ENCODE data around the gene ARHGEF2.

Gene ARHGEF2

DNA sequence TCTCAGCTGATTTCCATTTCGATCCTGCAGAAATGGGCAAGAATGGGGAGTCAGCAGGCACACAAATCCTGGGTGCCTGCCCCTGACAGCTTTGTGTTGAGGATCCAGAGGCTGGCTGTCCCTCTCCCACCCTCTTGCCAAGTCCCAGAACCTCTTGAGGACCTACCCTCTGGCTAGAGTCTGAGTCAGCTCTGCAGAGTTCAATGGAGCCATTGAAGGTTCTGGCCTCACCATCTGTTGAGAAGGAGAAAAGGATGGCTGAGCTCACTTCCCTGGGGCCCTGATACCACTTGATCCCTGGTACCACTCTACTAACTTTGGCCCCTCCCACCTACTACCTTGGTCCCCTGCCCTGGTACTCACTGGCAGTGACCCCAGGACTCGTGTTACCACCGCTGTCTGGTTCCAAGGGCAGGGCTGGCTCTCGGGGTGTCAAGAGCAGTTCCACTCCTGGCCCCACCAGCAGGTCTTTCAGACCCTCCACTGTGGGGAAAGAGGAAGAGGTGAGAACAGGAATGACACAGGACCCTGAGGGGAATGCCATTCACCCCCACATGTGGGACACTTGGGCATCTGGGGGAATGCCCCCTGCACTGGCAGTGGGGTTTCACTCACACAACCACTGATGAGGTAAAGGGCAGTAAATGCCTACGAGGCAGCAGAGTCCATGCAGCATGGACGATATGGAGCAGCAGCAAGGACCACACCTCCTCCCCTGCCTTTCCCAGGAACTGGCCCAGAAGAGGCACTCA is 26.4 kb downstream of the ARHGEF2 start:
- in situ Hi-C loops (cut with MboI; ENCODE audit: low sequenced_read_pairs): no loop called here
- Histone ChIP-seq H3K4me3 (no peak overlapping the region), H3K9me3 (no peaks in the 10 kb centered on the region), H3K36me3 (replicated peaks) (peaks cover 71% of the 10 kb centered on the region), H3K4me1 (no peaks in the 10 kb centered on the region), H3K27me3 (ENCODE audit: low read depth) (no peaks in the 10 kb centered on the region)
- DNase-seq (ENCODE audit: low spot score in 2 of 2): no peak

DNA sequence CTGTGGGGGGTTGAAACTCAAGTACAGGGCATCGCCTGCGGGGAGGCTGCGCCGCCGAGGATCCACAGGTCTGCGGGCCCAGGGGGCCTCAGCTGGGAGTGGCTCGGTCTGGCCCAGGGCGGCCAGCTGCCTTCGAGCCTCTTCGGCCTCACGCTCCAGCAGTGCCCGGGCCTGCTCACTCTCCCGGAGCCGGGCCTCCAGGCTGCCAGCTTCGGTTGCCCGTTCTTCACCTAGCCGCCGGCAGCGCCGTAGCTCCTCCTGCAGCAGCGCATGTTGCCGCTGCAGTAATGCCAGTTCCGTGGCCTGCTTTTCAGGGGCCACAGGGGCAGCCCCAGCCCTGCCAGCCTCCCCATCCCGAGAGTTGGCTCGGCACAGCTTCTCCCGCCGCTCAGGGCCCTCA is 27.5 kb downstream of the ARHGEF2 start:
- in situ Hi-C loops (cut with MboI; ENCODE audit: low sequenced_read_pairs): no loop called here
- H3K4me3 ChIP-seq: no peak overlapping the region
- H3K36me3 ChIP-seq (replicated peaks): peaks cover 71% of the 10 kb centered on the region
- no peaks in the 10 kb centered on the region for H3K27me3 ChIP-seq (ENCODE audit: low read depth)
- no peaks in the 10 kb centered on the region for H3K4me1 ChIP-seq
- no peaks in the 10 kb centered on the region for H3K9me3 ChIP-seq
- DNase-seq (ENCODE audit: low spot score in 2 of 2): no peak

DNA sequence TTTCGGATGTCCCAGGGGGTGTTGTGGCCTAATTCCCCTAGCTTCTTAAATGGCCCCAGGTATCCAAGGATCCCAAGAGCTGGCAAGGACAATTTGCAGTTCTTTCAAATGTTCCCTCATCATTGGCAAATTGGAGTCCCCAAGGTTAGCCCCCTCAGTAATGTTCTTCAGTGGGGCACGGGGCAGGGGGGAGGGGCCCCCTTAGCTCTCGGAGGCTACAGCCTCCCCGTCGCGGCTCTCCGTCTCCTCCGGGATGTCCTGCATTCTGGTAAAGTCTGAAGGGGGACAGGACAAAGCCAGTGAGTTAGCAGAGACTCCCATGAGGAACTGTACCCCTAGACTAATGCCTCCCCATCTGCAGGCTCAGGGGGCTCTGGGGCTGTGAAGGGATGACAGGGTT is 30.6 kb downstream of the ARHGEF2 start:
- in situ Hi-C loops (cut with MboI; ENCODE audit: low sequenced_read_pairs): no loop called here
- Histone ChIP-seq H3K36me3 (replicated peaks) (peaks cover 57% of the 10 kb centered on the region), H3K9me3 (no peaks in the 10 kb centered on the region), H3K4me1 (peaks cover 2% of the 10 kb centered on the region; the same call in 1 of the 2 replicates), H3K4me3 (no peak overlapping the region), H3K27me3 (ENCODE audit: low read depth) (no peaks in the 10 kb centered on the region)
- no peak for DNase-seq (ENCODE audit: low spot score in 2 of 2)

DNA sequence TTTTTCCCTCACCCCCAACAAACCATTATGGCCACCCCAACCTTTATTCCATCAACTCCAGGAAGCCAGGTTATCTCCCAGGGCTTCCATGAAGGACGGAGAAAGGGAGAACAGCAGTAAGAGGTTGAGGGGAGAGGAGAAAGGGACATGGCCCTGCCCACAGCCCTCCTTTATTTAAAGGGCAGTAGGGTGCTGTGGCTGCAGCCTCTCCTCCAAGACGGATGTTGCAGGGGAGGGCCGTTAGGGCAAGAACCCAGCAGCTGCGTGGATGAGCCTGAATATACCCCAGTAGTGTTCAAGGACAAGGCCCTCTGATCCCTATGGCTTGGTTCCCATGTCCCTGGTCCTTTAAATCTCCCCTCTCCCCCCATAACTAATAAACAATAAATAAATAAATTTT is 31.1 kb downstream of the ARHGEF2 start:
- in situ Hi-C loops (cut with MboI; ENCODE audit: low sequenced_read_pairs): no loop called here
- Histone ChIP-seq H3K36me3 (replicated peaks) (peaks cover 53% of the 10 kb centered on the region), H3K4me1 (peaks cover 2% of the 10 kb centered on the region; the same call in 1 of the 2 replicates), H3K27me3 (ENCODE audit: low read depth) (no peaks in the 10 kb centered on the region), H3K9me3 (no peaks in the 10 kb centered on the region), H3K4me3 (no peak overlapping the region)
- DNase-seq (ENCODE audit: low spot score in 2 of 2): no peak

DNA sequence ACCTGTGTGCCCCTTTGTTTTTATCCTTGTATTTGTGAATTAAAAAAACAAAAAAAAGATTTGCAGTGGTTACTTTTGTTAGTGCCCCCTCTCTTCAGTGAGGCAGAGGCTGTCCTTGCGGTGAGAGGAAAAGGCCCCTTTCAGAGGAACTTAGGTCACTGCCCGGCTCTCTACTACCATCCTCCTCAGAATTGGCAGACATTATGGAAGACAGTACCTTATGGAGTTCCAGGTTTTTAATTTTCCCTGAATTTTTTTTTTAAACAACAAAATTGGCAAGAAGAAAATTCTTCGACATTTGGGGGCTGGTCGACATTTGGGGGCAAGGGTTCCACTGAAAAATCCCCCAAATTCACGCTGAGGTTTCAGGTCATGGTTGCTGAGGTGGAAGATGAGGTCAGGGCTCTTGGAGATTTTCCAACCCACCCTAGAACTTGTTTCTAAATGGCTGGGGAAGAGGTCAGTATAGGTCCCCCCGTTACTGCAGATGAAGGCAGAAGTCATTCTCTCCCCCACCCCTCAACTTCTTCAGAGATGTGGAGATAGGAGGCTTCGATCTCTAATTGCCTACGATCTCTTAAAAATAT is 31.6 kb downstream of the ARHGEF2 start:
- H3K36me3 ChIP-seq (replicated peaks): peaks cover 48% of the 10 kb centered on the region
- no peaks in the 10 kb centered on the region for H3K9me3 ChIP-seq
- no peak overlapping the region for H3K4me3 ChIP-seq
- DNase-seq (ENCODE audit: low spot score in 2 of 2): no peak
- H3K27me3 ChIP-seq (ENCODE audit: low read depth): no peaks in the 10 kb centered on the region
- in situ Hi-C loops (cut with MboI; ENCODE audit: low sequenced_read_pairs): no loop called here
- H3K4me1 ChIP-seq: peaks cover 2% of the 10 kb centered on the region; the same call in 1 of the 2 replicates

DNA sequence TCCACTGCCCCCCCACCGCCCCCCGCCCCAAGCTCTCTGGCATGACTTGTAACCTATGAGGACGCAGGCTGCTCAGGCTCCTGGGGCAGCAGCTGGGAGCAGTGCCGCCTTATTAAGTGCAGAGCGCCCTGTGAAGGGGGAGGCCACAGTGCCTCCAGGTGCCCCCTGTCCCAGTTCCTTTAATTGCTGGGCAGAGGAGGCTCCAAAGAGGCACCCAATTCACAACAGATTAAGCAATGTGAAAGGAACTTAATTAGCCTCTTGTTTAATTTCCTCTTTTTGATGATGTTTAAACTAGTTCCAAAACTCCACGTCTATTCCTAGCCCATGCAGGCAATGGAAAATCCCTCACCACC is 33.9 kb downstream of the ARHGEF2 start:
- peaks cover 11% of the 10 kb centered on the region for H3K4me1 ChIP-seq
- no peaks in the 10 kb centered on the region for H3K27me3 ChIP-seq (ENCODE audit: low read depth)
- no peaks in the 10 kb centered on the region for H3K9me3 ChIP-seq
- no peak for DNase-seq (ENCODE audit: low spot score in 2 of 2)
- in situ Hi-C loops (cut with MboI; ENCODE audit: low sequenced_read_pairs): no loop called here
- H3K4me3 ChIP-seq: no peak overlapping the region
- peaks cover 25% of the 10 kb centered on the region for H3K36me3 ChIP-seq (replicated peaks)

DNA sequence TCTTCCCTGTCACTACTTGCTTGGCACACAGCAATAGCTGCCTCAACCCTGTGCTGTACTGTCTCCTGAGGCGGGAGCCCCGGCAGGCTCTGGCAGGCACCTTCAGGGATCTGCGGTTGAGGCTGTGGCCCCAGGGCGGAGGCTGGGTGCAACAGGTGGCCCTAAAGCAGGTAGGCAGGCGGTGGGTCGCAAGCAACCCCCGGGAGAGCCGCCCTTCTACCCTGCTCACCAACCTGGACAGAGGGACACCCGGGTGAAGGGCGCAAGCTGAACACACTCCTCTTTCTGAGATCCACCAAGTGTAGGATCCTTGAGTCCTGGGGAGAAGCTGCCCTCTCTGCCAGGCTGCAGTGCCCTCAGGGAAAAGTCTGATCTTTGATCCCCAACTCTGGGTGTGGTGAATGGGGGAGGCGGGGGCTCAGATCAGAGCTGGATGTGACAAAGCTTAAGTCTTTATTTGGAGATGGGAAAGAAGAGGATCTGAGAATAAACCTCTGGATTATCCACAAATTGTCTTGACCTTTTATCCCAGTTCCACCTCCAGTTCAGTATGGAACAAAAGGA is 35.7 kb downstream of the ARHGEF2 start:
- Histone ChIP-seq H3K36me3 (replicated peaks) (peaks cover 10% of the 10 kb centered on the region), H3K4me3 (no peak overlapping the region), H3K9me3 (no peaks in the 10 kb centered on the region), H3K4me1 (peaks cover 14% of the 10 kb centered on the region), H3K27me3 (ENCODE audit: low read depth) (no peaks in the 10 kb centered on the region)
- DNase-seq (ENCODE audit: low spot score in 2 of 2): no peak
- in situ Hi-C loops (cut with MboI; ENCODE audit: low sequenced_read_pairs): no loop called here

DNA sequence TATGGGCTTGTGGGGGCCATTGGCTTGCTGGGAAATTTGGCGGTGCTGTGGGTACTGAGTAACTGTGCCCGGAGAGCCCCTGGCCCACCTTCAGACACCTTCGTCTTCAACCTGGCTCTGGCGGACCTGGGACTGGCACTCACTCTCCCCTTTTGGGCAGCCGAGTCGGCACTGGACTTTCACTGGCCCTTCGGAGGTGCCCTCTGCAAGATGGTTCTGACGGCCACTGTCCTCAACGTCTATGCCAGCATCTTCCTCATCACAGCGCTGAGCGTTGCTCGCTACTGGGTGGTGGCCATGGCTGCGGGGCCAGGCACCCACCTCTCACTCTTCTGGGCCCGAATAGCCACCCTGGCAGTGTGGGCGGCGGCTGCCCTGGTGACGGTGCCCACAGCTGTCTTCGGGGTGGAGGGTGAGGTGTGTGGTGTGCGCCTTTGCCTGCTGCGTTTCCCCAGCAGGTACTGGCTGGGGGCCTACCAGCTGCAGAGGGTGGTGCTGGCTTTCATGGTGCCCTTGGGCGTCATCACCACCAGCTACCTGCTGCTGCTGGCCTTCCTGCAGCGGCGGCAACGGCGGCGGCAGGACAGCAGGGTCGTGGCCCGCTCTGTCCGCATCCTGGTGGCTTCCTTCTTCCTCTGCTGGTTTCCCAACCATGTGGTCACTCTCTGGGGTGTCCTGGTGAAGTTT is 36.4 kb downstream of the ARHGEF2 start:
- peaks cover 14% of the 10 kb centered on the region for H3K4me1 ChIP-seq
- H3K36me3 ChIP-seq (replicated peaks): peaks cover 4% of the 10 kb centered on the region
- H3K4me3 ChIP-seq: no peak overlapping the region
- in situ Hi-C loops (cut with MboI; ENCODE audit: low sequenced_read_pairs): no loop called here
- no peaks in the 10 kb centered on the region for H3K9me3 ChIP-seq
- no peak for DNase-seq (ENCODE audit: low spot score in 2 of 2)
- no peaks in the 10 kb centered on the region for H3K27me3 ChIP-seq (ENCODE audit: low read depth)

DNA sequence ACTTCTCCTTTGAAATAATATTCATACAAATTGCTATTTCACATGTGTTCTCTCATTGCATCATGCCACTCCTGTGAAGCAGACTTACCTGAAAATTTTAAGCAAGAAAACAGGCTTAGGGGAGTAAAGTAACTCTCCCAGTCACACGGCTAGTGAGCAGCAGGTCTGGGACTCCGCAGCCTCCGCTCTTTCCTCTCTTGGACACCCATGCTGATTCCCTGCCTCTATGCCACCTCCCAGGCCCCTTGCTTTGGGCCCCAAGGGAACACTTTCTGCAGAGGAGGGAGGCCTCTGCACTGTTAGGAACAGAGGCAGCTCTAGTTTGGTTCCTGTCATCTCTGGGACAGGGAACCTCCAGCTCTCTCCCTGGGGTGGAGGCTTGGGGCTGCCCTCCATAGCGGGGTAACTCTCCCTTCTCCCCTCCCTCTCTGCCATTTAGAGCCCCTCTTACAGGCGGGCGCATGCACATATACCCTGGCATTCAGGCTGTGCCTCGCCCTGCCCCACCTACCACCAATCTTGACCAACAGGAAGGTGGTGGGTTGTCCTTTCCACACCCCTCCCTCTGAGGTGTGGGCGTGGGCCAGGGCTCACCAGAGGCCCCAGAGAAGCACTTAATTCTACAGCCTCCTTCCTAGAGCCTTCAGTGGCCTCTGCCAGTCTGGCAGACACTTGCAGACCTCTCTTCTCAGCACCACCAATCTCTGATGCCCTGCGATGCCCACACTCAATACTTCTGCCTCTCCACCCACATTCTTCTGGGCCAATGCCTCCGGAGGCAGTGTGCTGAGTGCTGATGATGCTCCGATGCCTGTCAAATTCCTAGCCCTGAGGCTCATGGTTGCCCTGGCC is 37.1 kb downstream of the ARHGEF2 start, which contains the start of gene RXFP4:
Gene RXFP4 (plus strand): TSS at position 646 of the 852 bp plus-strand sequence. CDS start 72 bp downstream, at position 718.
- Histone ChIP-seq H3K36me3 (replicated peaks) (peaks cover 2% of the 10 kb centered on the region; the same call in 1 of the 2 replicates), H3K9me3 (no peaks in the 10 kb centered on the region), H3K4me1 (peaks cover 14% of the 10 kb centered on the region), H3K27me3 (ENCODE audit: low read depth) (no peaks in the 10 kb centered on the region), H3K4me3 (no peak within 1 kb of the TSS)
- no peak for DNase-seq (ENCODE audit: low spot score in 2 of 2)
- in situ Hi-C loops (cut with MboI; ENCODE audit: low sequenced_read_pairs): no loop called here

DNA sequence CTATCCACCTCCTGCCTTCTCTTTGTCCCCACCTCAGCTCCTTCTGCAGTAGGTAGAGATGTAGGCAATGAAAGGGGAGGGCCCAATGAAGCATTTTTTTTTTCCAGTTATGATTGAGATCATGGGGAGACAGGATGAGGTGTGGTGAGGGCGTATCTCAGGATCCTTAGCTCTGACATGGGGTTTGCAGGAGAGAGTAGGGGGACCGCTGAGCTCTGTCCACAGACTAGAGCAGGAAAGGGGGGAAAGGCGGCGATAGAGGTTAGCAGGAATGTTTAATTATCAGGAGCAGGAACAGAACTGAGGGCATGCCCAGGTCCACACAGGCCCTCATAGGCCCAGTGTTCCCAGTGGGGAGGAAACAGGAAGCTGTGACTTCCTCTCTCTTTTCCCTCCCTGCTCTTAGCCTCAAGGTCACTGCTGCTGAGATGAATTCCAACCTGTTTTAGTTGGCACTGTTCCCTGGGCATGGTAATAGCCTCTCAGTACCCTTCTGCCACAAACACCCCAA is 37.8 kb downstream of the ARHGEF2 start:
- Histone ChIP-seq H3K9me3 (no peaks in the 10 kb centered on the region), H3K27me3 (ENCODE audit: low read depth) (no peaks in the 10 kb centered on the region), H3K36me3 (replicated peaks) (no peaks in the 10 kb centered on the region; the same call in 1 of the 2 replicates), H3K4me3 (no peak overlapping the region), H3K4me1 (peaks cover 14% of the 10 kb centered on the region)
- in situ Hi-C loops (cut with MboI; ENCODE audit: low sequenced_read_pairs): no loop called here
- no peak for DNase-seq (ENCODE audit: low spot score in 2 of 2)

DNA sequence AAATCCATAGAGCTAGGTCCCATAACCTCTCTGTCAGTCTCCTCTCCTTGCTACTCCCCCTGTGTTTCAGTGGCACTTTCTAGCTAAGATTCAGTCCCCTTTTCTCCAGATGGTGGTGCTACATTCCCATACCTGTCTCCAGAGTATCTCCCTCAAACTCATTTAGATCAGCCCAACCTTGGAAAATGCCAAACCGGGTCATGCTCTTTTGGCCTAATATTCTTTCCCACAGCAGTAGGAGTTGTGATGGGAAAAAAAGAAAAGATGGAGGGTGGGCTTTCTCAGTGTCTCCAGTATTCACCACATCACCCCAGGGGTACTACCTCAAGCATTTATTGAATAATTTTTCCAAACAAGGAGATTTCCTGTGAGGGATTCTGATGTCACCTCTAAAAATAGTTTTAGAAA is 40.1 kb downstream of the ARHGEF2 start:
- H3K27me3 ChIP-seq (ENCODE audit: low read depth): no peaks in the 10 kb centered on the region
- in situ Hi-C loops (cut with MboI; ENCODE audit: low sequenced_read_pairs): loop anchor here (10.0 kb wide), 1 partner anchor 117 kb away; the partner anchor contains the start of genes LAMTOR2 and UBQLN4
- no peak overlapping the region for H3K4me3 ChIP-seq
- H3K4me1 ChIP-seq: peaks cover 17% of the 10 kb centered on the region
- no peaks in the 10 kb centered on the region for H3K9me3 ChIP-seq
- peak; percentile 47 to 74 for DNase-seq (ENCODE audit: low spot score in 2 of 2)
- H3K36me3 ChIP-seq (replicated peaks): peaks cover 8% of the 10 kb centered on the region

DNA sequence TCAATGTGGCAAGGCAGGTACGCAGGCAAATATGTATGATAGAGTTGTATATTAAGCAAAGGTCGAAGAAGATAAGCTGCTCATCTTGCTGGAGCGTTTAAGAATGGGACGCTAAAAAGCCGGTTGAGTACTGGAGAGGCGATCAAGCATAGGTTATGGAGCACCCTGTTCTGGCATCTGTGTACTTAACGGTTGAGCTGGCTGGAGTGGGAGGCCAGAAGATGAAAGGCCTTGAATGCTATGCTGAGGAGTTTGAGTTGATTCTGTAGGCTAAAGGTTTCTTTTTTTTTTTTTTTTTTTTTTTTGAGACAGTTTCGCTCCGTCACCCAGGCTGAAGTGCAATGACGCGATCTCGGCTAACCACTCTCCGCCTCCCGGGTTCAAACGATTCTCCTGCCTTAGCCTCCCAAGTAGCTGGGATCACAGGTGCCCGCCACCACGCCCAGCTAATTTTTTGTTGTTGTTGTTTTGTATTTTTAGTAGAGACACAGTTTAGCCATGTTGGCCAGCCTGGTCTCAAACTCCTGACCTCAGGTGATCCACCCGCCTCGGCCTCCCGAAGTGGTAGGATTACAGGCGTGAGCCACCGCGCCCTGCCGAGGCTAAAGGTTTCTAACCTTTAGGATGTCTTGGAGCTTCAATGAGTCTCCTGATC is 43.3 kb downstream of the ARHGEF2 start:
- peaks cover 21% of the 10 kb centered on the region for H3K4me1 ChIP-seq
- H3K27me3 ChIP-seq (ENCODE audit: low read depth): no peaks in the 10 kb centered on the region
- H3K9me3 ChIP-seq: no peaks in the 10 kb centered on the region
- H3K4me3 ChIP-seq: peak overlapping the region; percentile 86
- no peak for DNase-seq (ENCODE audit: low spot score in 2 of 2)
- in situ Hi-C loops (cut with MboI; ENCODE audit: low sequenced_read_pairs): loop anchor here (10.0 kb wide), 1 partner anchor 120 kb away; the partner anchor contains the start of genes LAMTOR2 and UBQLN4
- peaks cover 39% of the 10 kb centered on the region for H3K36me3 ChIP-seq (replicated peaks)

Data from HAP-1 (cell line).